MM.1S (cell line): ENCODE results near the gene SLIT3.

Experiments used
- CTCF ChIP-seq: fragments of 300-600 bp; sonication (generic); IDR thresholded peaks from 2 replicates; pipeline ENCODE4 v1.5.1; 2016; ENCODE audit warnings: antibody characterized with exemption, low read length, mixed read lengths
- EZH2phosphoT487 ChIP-seq: fragments of 300-600 bp; sonication (generic); IDR thresholded peaks from 2 replicates; pipeline ENCODE4 v1.6.1; 2018; ENCODE audit warnings: antibody characterized with exemption, low read length

- TF ChIP-seq EZH2phosphoT487 (no peak), CTCF (no peak)
Measured at GRCh38 chr5:169225830-169226356, 75.0 kb downstream of the SLIT3 start.
